K562 (cell line): ENCODE data around the gene ZW10. TPM values are rescaled to one million over a fixed set of nuclear protein-coding genes. Genes with fewer than 3 reads are reported as not detected.

Experiments
- C11orf30 ChIP-seq: fragments of 450-650 bp; IDR thresholded peaks from 2 replicates; pipeline ENCODE4 v1.6.1; 2016; ENCODE audit warnings: low read depth, mild to moderate bottlenecking
- FOXA3 ChIP-seq, 2 experiments: fragments of 450-650 bp in 1 of 2; sonication (generic) in 1 of 2; formaldehyde crosslinking; IDR thresholded peaks in 1 of 2; conservative IDR thresholded peaks in 1 of 2; 2 replicates each; pipeline versions ENCODE4 v1.4.0 to v1.8.0; 2020 to 2022; ENCODE audit warnings: mild to moderate bottlenecking in 2 of 2, missing genetic modification reagents in 1 of 2
- HDAC3 ChIP-seq: fragments of 450-650 bp; IDR thresholded peaks from 2 replicates; pipeline ENCODE4 v1.6.1; 2018; ENCODE audit warnings: borderline replicate concordance, mild to moderate bottlenecking, moderate library complexity; ENCODE audit not compliant: partially characterized antibody
- MBD2 ChIP-seq: sonication (generic); IDR thresholded peaks from 2 replicates; pipeline ENCODE4 v1.6.1; 2016; ENCODE audit warnings: low read depth, borderline replicate concordance
- NR1H2 ChIP-seq: sonication (generic); formaldehyde crosslinking; IDR thresholded peaks from 2 replicates; pipeline ENCODE4 v1.4.0; 2020; ENCODE audit warnings: mild to moderate bottlenecking, missing genetic modification reagents
- RAD21 ChIP-seq, 2 experiments: fragments of 250-450 bp in 1 of 2; fragments of 450-650 bp in 1 of 2; sonication (Bioruptor Pico) in 1 of 2; formaldehyde crosslinking in 1 of 2; IDR thresholded peaks in 1 of 2; conservative IDR thresholded peaks in 1 of 2; 2 replicates each; pipeline versions ENCODE4 v1.4.0 to v1.8.0; 2020 to 2022; ENCODE audit warnings: mild to moderate bottlenecking in 2 of 2, moderate library complexity in 1 of 2
- STAT5B ChIP-seq: fragments of 250-450 bp; sonication (Bioruptor Pico); IDR thresholded peaks from 2 replicates; pipeline ENCODE4 v1.8.0; 2021; ENCODE audit warnings: mild to moderate bottlenecking, inconsistent platforms
- TARDBP ChIP-seq: fragments of 450-650 bp; IDR thresholded peaks from 2 replicates; pipeline ENCODE4 v1.6.1; 2016
- XRCC5 ChIP-seq: fragments of 200-400 bp; formaldehyde crosslinking; IDR thresholded peaks from 2 replicates; pipeline ENCODE4 v1.6.1; 2017; ENCODE audit warnings: low read depth, mild to moderate bottlenecking, low read length
- YY1 ChIP-seq, 3 experiments: IDR thresholded peaks; 2 replicates each; pipeline ENCODE4 v1.6.1; 2011; ENCODE audit warnings: low read length in 2 of 3, mild to moderate bottlenecking in 2 of 3, moderate library complexity in 2 of 3, borderline replicate concordance in 1 of 3, control low read depth in 1 of 3, low read depth in 1 of 3; ENCODE audit not compliant: insufficient read depth in 3 of 3, insufficient replicate concordance in 2 of 3, control insufficient read depth in 1 of 3, insufficient read length in 1 of 3; ENCODE audit errors: extremely low read depth in 1 of 3
- ZNF561 ChIP-seq: fragments of 450-650 bp; formaldehyde crosslinking; conservative IDR thresholded peaks from 2 replicates; pipeline ENCODE4 v1.4.0; 2020; ENCODE audit warnings: mild to moderate bottlenecking, moderate library complexity
- polyA plus RNA-seq, 8 experiments: library from polyadenylated mRNA; depleted of rRNA in 4 of 8; stranded (reverse) in 5 of 8; unstranded in 3 of 8; fragments of >200 nt; fragmentation: Nextera tagmentation in 2 of 8; fragmentation: Illumina TruSeq in 1 of 8; extraction: Ambion mirVana in 2 of 8; extraction: Trizol in 1 of 8; gene quantifications; 2 replicates each; pipeline versions ENCODE4 v1.2.1 to v1.2.3, GENCODE V29; 2011 to 2014; ENCODE audit warnings: inconsistent platforms in 1 of 8, missing spikeins in 1 of 8
- total RNA-seq, 7 experiments: library from RNA; depleted of rRNA in 6 of 7; stranded (reverse); fragments of >200 nt in 6 of 7; fragmentation: Illumina TruSeq in 2 of 7; extraction: Trizol in 2 of 7; gene quantifications; 2 replicates each; pipeline versions ENCODE4 v1.2.1 to v1.2.3, GENCODE V29; 2011 to 2021; ENCODE audit warnings: low replicate concordance in 1 of 7
- TF ChIP-seq, protein P1 (sequence below): fragments of 450-650 bp; formaldehyde crosslinking; IDR thresholded peaks from 2 replicates; pipeline ENCODE4 v1.4.0; 2022; ENCODE audit warnings: missing genetic modification characterization
- TF ChIP-seq, protein P2 (sequence below): fragments of 450-650 bp; IDR thresholded peaks from 2 replicates; pipeline ENCODE4 v1.6.1; 2016; ENCODE audit warnings: low read depth

The ZW10 gene
- total and polyA plus RNA-seq, 9 of the 15 experiments (the other 6 are each of a cell fraction or from before 2014, with no cell fraction given): 9.4 to 37.7 (median 25.0) TPM

DNA sequence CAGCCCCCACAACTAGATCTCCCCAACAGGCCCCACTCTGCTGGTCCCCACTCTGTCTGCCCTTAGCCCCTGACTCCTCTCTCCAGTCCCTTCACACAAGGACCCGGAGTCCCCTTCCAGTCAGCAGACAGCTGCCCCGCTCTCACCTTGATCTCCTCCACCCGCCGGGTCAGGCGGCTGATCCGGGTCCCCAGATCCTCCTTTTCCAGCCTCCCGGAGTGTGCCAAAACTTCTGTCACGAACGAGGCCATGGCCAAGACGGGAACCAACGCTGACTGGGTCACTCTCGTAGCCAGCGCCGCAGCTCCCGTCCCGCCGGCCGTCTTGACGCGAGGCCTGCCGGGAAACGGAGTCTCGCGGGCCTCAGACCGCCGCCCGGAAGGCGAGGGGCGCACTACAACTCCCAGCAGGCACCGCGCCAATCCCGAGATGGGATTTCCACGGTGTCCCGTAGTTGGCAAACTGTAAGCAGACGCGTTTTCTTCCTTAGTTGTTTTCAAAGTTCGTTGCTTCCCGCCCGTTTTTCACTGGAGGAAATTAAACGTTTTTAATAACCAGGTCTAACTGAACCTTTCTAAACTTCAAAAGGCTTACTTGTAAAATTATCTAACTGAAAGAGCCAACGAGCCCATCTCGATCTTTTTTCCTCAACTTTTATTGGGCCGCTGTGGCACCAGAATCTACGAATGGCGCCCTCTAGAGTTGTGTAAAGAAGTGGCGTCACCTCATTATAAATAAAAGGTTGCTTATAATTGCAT, at the start of gene ZW10 (continued):
- TF ChIP-seq C11orf30 (peak; percentile 65), ZNF561 (CRISPR knock-in tag) (no peak), MBD2 (peak; percentile 77), YY1 (IDR thresholded peaks at IDR 0.05; ENCODE audit: borderline replicate concordance in 1 of 3, control insufficient read depth in 1 of 3, extremely low read depth in 1 of 3, insufficient read depth in 3 of 3, insufficient read length in 1 of 3, insufficient replicate concordance in 2 of 3, low read depth in 1 of 3, low read length in 2 of 3) (peak in 1 of 3 experiments; percentile 45), FOXA3 (CRISPR knock-in tag; conservative IDR thresholded peaks at IDR 0.05 in 1 of 2, IDR thresholded peaks at IDR 0.05 in 1 of 2) (0 out of 4 replicates have a peak, but pooled peaks of 1 of the 2 experiments have one; percentile 26), STAT5B (no peak), HDAC3 (peak; percentile 63), XRCC5 (peak; percentile 72), TARDBP (peak; percentile 49; the same call in 1 of the 2 replicates), NR1H2 (CRISPR knock-in tag) (no peak), RAD21 (CRISPR knock-in tag; conservative IDR thresholded peaks at IDR 0.05 in 1 of 2, IDR thresholded peaks at IDR 0.05 in 1 of 2) (peak; percentile 27 to 39; a peak in 3 of 4 replicates)
- TF ChIP-seq, protein P1, sequence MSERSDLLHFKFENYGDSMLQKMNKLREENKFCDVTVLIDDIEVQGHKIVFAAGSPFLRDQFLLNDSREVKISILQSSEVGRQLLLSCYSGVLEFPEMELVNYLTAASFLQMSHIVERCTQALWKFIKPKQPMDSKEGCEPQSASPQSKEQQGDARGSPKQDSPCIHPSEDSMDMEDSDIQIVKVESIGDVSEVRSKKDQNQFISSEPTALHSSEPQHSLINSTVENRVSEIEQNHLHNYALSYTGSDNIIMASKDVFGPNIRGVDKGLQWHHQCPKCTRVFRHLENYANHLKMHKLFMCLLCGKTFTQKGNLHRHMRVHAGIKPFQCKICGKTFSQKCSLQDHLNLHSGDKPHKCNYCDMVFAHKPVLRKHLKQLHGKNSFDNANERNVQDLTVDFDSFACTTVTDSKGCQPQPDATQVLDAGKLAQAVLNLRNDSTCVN: 0 out of 2 replicates have a peak, but pooled peaks have one; percentile 39
- TF ChIP-seq, protein P2, sequence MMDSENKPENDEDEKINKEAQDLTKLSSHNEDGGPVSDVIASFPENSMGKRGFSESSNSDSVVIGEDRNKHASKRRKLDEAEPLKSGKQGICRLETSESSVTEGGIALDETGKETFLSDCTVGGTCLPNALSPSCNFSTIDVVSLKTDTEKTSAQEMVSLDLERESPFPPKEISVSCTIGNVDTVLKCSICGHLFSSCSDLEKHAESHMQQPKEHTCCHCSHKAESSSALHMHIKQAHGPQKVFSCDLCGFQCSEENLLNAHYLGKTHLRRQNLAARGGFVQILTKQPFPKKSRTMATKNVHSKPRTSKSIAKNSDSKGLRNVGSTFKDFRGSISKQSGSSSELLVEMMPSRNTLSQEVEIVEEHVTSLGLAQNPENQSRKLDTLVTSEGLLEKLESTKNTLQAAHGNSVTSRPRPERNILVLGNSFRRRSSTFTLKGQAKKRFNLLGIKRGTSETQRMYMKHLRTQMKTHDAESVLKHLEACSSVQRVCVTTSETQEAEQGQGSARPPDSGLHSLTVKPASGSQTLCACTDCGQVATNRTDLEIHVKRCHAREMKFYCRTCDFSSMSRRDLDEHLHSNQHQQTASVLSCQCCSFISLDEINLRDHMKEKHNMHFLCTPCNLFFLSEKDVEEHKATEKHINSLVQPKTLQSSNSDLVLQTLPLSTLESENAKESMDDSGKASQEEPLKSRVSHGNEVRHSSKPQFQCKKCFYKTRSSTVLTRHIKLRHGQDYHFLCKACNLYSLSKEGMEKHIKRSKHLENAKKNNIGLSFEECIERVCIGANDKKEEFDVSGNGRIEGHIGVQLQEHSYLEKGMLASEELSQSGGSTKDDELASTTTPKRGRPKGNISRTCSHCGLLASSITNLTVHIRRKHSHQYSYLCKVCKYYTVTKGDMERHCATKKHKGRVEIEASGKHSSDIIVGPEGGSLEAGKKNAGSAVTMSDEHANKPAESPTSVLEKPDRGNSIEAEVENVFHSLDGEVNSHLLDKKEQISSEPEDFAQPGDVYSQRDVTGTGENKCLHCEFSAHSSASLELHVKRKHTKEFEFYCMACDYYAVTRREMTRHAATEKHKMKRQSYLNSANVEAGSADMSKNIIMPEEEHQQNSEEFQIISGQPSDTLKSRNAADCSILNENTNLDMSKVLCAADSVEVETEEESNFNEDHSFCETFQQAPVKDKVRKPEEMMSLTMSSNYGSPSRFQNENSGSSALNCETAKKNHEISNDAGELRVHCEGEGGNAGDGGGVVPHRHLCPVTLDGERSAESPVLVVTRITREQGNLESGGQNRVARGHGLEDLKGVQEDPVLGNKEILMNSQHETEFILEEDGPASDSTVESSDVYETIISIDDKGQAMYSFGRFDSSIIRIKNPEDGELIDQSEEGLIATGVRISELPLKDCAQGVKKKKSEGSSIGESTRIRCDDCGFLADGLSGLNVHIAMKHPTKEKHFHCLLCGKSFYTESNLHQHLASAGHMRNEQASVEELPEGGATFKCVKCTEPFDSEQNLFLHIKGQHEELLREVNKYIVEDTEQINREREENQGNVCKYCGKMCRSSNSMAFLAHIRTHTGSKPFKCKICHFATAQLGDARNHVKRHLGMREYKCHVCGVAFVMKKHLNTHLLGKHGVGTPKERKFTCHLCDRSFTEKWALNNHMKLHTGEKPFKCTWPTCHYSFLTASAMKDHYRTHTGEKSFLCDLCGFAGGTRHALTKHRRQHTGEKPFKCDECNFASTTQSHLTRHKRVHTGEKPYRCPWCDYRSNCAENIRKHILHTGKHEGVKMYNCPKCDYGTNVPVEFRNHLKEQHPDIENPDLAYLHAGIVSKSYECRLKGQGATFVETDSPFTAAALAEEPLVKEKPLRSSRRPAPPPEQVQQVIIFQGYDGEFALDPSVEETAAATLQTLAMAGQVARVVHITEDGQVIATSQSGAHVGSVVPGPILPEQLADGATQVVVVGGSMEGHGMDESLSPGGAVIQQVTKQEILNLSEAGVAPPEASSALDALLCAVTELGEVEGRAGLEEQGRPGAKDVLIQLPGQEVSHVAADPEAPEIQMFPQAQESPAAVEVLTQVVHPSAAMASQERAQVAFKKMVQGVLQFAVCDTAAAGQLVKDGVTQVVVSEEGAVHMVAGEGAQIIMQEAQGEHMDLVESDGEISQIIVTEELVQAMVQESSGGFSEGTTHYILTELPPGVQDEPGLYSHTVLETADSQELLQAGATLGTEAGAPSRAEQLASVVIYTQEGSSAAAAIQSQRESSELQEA: peak; percentile 96
